ENCODE data around the gene MAPK11. TPM values are rescaled to one million over a fixed set of nuclear protein-coding genes. Genes with fewer than 3 reads are reported as not detected.

Gene MAPK11
- total and polyA plus RNA-seq, 9 of the 15 experiments (the other 6 are each of a cell fraction or from before 2014, with no cell fraction given), result 0.06 to 14.6 (median 5.3) TPM

- TF ChIP-seq, protein P1, sequence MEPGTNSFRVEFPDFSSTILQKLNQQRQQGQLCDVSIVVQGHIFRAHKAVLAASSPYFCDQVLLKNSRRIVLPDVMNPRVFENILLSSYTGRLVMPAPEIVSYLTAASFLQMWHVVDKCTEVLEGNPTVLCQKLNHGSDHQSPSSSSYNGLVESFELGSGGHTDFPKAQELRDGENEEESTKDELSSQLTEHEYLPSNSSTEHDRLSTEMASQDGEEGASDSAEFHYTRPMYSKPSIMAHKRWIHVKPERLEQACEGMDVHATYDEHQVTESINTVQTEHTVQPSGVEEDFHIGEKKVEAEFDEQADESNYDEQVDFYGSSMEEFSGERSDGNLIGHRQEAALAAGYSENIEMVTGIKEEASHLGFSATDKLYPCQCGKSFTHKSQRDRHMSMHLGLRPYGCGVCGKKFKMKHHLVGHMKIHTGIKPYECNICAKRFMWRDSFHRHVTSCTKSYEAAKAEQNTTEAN (CRISPR knock-in tag; IDR thresholded peaks at IDR 0.05), result no peak
- TF ChIP-seq L3MBTL2 (IDR thresholded peaks at IDR 0.05) (peak; percentile 65), HDAC2 (IDR thresholded peaks at IDR 0.05) (peak; percentile 56; the same call in 1 of the 2 replicates), ZNF780A (CRISPR knock-in tag; IDR thresholded peaks at IDR 0.05) (no peak), STAG1 (CRISPR knock-in tag; IDR thresholded peaks at IDR 0.05; ENCODE audit: borderline replicate concordance) (no peak), KDM5B (IDR thresholded peaks at IDR 0.05; ENCODE audit: insufficient replicate concordance, low read depth, low read length) (peak; percentile 65), SP2 (IDR thresholded peaks at IDR 0.05; ENCODE audit: extremely low read depth, low read depth, low read length, poor library complexity, severe bottlenecking) (peak; percentile 16), GABPA (tag; conservative IDR thresholded peaks at IDR 0.05; ENCODE audit: low read depth) (peak; percentile 98), SIX5 (IDR thresholded peaks at IDR 0.05; ENCODE audit: borderline replicate concordance in 1 of 2, insufficient read depth in 1 of 2, low read depth in 1 of 2, low read length in 2 of 2) (peak in 1 of 2 experiments; percentile 21; a peak in 2 of 4 replicates), BACH1 (tag; IDR thresholded peaks at IDR 0.05) (no peak), RFX5 (IDR thresholded peaks at IDR 0.05; ENCODE audit: low read depth, low read length) (no peak), RAD21 (CRISPR knock-in tag; conservative IDR thresholded peaks at IDR 0.05 in 1 of 2, IDR thresholded peaks at IDR 0.05 in 1 of 2) (no peak), PYGO2 (tag; IDR thresholded peaks at IDR 0.05) (no peak), OTX1 (CRISPR knock-in tag; IDR thresholded peaks at IDR 0.05) (no peak), ZNF232 (CRISPR knock-in tag; IDR thresholded peaks at IDR 0.05) (no peak), VEZF1 (CRISPR knock-in tag; IDR thresholded peaks at IDR 0.05) (peak; percentile 61), KHSRP (IDR thresholded peaks at IDR 0.05) (peak; percentile 88), PHF21A (IDR thresholded peaks at IDR 0.05; ENCODE audit: borderline replicate concordance, low read depth) (no peak), CBFB (CRISPR knock-in tag; IDR thresholded peaks at IDR 0.05) (no peak), KDM1A (IDR thresholded peaks at IDR 0.05) (no peak), ZNF140 (CRISPR knock-in tag; IDR thresholded peaks at IDR 0.05) (no peak), ZNF134 (CRISPR knock-in tag; conservative IDR thresholded peaks at IDR 0.05) (no peak)
- TF ChIP-seq, protein P2, sequence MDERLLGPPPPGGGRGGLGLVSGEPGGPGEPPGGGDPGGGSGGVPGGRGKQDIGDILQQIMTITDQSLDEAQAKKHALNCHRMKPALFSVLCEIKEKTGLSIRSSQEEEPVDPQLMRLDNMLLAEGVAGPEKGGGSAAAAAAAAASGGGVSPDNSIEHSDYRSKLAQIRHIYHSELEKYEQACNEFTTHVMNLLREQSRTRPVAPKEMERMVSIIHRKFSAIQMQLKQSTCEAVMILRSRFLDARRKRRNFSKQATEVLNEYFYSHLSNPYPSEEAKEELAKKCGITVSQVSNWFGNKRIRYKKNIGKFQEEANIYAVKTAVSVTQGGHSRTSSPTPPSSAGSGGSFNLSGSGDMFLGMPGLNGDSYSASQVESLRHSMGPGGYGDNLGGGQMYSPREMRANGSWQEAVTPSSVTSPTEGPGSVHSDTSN (CRISPR knock-in tag; IDR thresholded peaks at IDR 0.05; ENCODE audit: low read depth), result 0 out of 2 replicates have a peak, but pooled peaks have one; percentile 26
- TF ChIP-seq, protein P2 (tag; conservative IDR thresholded peaks at IDR 0.05; ENCODE audit: low read depth), result peak; percentile 68; the same call in 1 of the 2 replicates
Measured at GRCh38 chr22:50244420-50245213, 25.6 kb downstream of the MAPK11 start, which contains the start of gene TUBGCP6 (continued).

Data from K562 (cell line).